ENCODE results near the gene BCL2L1.

The BCL2L1 gene

DNA sequence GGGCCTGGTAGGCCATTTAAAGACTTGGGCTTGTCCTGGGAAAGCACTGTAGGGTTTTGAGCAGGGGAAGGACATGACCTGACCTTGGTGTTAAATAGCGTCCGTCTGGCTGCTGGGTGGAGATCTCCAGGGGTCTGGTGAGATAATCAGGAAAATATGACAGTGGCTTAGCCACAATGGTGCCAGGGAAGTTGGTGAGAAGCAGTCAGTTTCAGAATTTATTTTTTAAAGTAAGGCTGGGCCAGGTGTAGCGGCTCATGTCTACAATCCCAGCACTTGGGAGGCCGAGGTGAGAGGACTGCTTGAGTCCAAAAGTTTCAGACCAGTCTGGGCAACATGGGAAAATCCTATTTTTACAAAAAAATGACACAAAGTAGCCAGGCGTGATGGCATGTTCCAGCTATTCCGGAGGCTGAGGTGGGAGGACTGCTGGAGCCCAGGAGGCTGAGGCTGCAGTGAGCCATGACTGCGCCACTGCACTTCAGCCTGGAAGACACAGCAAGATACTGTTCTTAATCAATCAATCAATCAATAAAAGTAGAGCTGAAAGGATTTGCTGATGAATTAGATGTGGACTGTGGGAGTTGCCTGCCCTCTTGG, 41.4 kb downstream of the BCL2L1 start:
- no peak for DNase-seq (ENCODE audit: low read depth)
- no peak overlapping the region for H3K4me3 ChIP-seq (ENCODE audit: low read depth, low read length)
- TF ChIP-seq, protein P1, sequence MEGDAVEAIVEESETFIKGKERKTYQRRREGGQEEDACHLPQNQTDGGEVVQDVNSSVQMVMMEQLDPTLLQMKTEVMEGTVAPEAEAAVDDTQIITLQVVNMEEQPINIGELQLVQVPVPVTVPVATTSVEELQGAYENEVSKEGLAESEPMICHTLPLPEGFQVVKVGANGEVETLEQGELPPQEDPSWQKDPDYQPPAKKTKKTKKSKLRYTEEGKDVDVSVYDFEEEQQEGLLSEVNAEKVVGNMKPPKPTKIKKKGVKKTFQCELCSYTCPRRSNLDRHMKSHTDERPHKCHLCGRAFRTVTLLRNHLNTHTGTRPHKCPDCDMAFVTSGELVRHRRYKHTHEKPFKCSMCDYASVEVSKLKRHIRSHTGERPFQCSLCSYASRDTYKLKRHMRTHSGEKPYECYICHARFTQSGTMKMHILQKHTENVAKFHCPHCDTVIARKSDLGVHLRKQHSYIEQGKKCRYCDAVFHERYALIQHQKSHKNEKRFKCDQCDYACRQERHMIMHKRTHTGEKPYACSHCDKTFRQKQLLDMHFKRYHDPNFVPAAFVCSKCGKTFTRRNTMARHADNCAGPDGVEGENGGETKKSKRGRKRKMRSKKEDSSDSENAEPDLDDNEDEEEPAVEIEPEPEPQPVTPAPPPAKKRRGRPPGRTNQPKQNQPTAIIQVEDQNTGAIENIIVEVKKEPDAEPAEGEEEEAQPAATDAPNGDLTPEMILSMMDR (conservative IDR thresholded peaks at IDR 0.05; ENCODE audit: low read depth, low read length), result no peak

GRCh38 chr20:31680286-31681127, 42.2 kb downstream of the BCL2L1 start:
- no peak for DNase-seq (ENCODE audit: low read depth)
- no peak overlapping the region for H3K4me3 ChIP-seq (ENCODE audit: low read depth, low read length)
- TF ChIP-seq, protein P1 (conservative IDR thresholded peaks at IDR 0.05; ENCODE audit: low read depth, low read length), result no peak

GRCh38 chr20:31679357-31680285, 43.0 kb downstream of the BCL2L1 start:
- DNase-seq (ENCODE audit: low read depth), result no peak
- no peak overlapping the region for H3K4me3 ChIP-seq (ENCODE audit: low read depth, low read length)
- TF ChIP-seq, protein P1 (conservative IDR thresholded peaks at IDR 0.05; ENCODE audit: low read depth, low read length), result no peak

GRCh38 chr20:31678389-31679356, 44.0 kb downstream of the BCL2L1 start:
- H3K4me3 ChIP-seq (ENCODE audit: low read depth, low read length), result no peak overlapping the region
- TF ChIP-seq, protein P1 (conservative IDR thresholded peaks at IDR 0.05; ENCODE audit: low read depth, low read length), result no peak
- peak; percentile 41 for DNase-seq (ENCODE audit: low read depth)

- no peak for DNase-seq (ENCODE audit: low read depth)
- no peak overlapping the region for H3K4me3 ChIP-seq (ENCODE audit: low read depth, low read length)
- TF ChIP-seq, protein P1 (conservative IDR thresholded peaks at IDR 0.05; ENCODE audit: low read depth, low read length), result no peak
Measured at GRCh38 chr20:31677553-31678260, 45.0 kb downstream of the BCL2L1 start.
